Activated CD4-positive, alpha-beta memory T cell treated with anti-CD3 and anti-CD28 coated beads, Interleukin-2, amount 10 ng/mL, durations not matched to agents 7 days and 5 days (primary cell): Measurements from ENCODE around the gene TPSG1. TPM values are rescaled to one million over a fixed set of nuclear protein-coding genes. Genes with fewer than 3 reads are reported as not detected.

Experiments used
- CTCF ChIA-PET: fragments of 350-600 bp; sonication (Branson Sonifier 250); formaldehyde crosslinking; loops from one replicate; lab custom pipeline; 2021; ENCODE audit warnings: antibody characterized with exemption, inconsistent platforms; lab: Charles Lee
- POLR2A ChIA-PET: fragments of 350-600 bp; sonication (Branson Sonifier 250); formaldehyde crosslinking; loops from one replicate; lab custom pipeline; 2021; ENCODE audit warnings: antibody characterized with exemption; lab: Charles Lee
- DNase-seq: peaks from one replicate; pipeline ENCODE4 v3.0.0-alpha.2; 2020
- H3K27ac Mint-ChIP-seq: one replicate; pipeline ENCODE4 v1.8.0; 2021; ENCODE audit warnings: mild to moderate bottlenecking, mixed read lengths
- H3K27me3 Mint-ChIP-seq: one replicate; pipeline ENCODE4 v1.8.0; 2021; ENCODE audit warnings: mixed read lengths
- H3K36me3 Mint-ChIP-seq: one replicate; pipeline ENCODE4 v1.8.0; 2021; ENCODE audit warnings: low read depth, mixed read lengths
- H3K4me1 Mint-ChIP-seq: one replicate; pipeline ENCODE4 v1.8.0; 2021; ENCODE audit warnings: mixed read lengths
- H3K4me3 Mint-ChIP-seq: one replicate; pipeline ENCODE4 v1.8.0; 2021; ENCODE audit warnings: mild to moderate bottlenecking, mixed read lengths
- H3K9me3 Mint-ChIP-seq: one replicate; pipeline ENCODE4 v1.8.0; 2021; ENCODE audit warnings: mixed read lengths
- total RNA-seq, 2 experiments: library from RNA; stranded (reverse); gene quantifications; one replicate each; pipeline ENCODE4 v1.2.3, GENCODE V29; 2021

Gene TPSG1
- total RNA-seq, 2 experiments from 2014 or later = not detected

DNA sequence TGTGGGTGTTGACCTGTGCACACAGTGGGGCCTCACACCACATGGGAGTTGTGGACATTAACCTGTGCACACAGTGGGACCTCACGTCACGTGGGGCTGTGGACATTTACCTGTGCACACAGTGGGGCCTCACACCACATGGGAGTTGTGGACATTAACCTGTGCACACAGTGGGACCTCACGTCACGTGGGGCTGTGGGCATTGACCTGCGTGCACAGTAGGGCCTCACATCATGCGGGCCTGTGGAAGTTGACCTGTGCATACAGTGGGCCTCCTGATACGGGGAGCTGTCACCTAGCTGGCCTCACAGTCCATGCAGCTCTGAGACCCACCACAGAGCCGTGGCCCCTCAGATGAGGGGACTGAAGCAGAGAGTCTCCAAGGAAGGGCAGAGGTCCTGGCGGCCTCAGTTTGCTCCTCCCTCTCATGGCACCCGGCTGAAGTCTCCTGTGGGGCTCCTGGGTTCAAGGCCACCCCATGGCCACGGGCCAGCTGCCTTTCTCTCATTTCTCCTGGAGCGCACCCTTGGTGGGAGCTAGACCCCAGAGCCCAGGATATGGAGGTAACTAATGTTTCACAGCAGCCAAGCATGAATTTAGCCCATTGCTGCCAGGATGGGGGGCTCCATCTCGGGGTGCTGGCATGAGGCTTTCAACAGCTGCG lies 51.1 kb downstream of the TPSG1 start:
- no peaks in the 10 kb centered on the region for H3K4me1 Mint-ChIP-seq
- no peaks in the 10 kb centered on the region for H3K27me3 Mint-ChIP-seq
- CTCF ChIA-PET = no interaction called here
- no peak overlapping the region for H3K27ac Mint-ChIP-seq
- no peak for DNase-seq
- no peaks in the 10 kb centered on the region for H3K9me3 Mint-ChIP-seq
- no peaks in the 10 kb centered on the region for H3K36me3 Mint-ChIP-seq
- POLR2A ChIA-PET = no interaction called here
- no peak overlapping the region for H3K4me3 Mint-ChIP-seq

DNA sequence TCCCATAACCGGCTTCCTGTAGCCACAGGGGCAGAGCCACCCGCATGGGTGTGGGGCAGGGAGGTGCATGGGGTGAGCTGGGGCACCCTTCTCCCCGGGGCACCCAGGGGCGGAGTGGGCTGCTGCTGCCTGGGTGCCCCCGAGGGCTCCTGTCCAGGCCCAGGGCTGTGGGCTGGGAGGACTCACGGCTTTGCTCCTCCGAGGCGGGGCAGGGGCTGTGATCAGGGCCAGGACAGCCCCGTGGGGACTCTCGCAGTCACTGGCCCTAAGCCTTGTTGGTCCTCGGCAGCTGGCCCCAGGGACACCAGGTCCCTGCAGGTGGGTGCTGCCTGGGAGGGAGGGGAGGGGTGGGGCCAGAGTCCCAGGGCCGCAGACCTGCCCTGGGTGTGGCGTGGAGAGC lies 52.4 kb downstream of the TPSG1 start:
- no peaks in the 10 kb centered on the region for H3K4me1 Mint-ChIP-seq
- H3K36me3 Mint-ChIP-seq = no peaks in the 10 kb centered on the region
- no peaks in the 10 kb centered on the region for H3K9me3 Mint-ChIP-seq
- no peak overlapping the region for H3K27ac Mint-ChIP-seq
- POLR2A ChIA-PET = interaction anchor here (0.5 kb wide), 1 partner anchor 927 kb away, joined by 3 read pairs; no protein-coding TSS in a partner anchor
- CTCF ChIA-PET = no interaction called here
- no peak overlapping the region for H3K4me3 Mint-ChIP-seq
- H3K27me3 Mint-ChIP-seq = no peaks in the 10 kb centered on the region
- DNase-seq = no peak

DNA sequence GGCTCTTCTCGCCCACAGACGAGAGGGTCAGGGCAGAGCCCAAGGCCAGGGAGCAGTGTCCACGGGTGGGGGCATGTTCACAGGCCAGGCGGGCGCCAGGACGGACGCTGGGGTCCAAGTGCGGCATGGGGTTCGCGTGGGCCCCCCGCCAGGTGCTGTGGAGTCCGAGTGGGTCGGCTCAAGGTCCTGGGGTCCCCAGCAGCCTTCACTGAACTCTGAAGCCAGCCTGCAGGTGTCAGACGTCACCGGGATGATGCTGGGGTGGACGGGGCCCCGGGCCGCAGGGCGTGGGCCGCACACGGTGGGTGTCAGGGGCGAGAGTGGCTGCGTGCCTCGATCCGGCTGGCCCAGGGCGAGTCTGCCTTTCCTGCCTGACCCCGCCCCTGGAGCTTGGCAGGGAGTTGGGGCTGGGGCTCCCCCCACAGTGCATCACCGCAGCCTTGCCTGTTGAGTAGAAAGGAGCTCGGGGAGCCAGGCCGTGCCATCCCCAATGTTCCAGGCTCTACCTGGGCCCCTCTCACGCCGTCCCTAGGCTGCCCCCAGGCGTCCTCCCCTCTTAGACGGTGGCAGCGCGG lies 53.1 kb downstream of the TPSG1 start:
- no peak for DNase-seq
- Mint-ChIP-seq H3K27ac (no peak overlapping the region), H3K9me3 (no peaks in the 10 kb centered on the region), H3K27me3 (no peaks in the 10 kb centered on the region), H3K4me1 (no peaks in the 10 kb centered on the region), H3K36me3 (no peaks in the 10 kb centered on the region), H3K4me3 (no peak overlapping the region)
- ChIA-PET CTCF (no interaction called here), POLR2A (interaction anchor here (0.5 kb wide), 1 partner anchor 926 kb away, joined by 3 read pairs; no protein-coding TSS in a partner anchor)

Other genes with a start within 250 kb of the TPSG1 start
- gene SOX8, start 243.5 kb downstream of the TPSG1 start, total RNA-seq = under 1 TPM; 0.10 to 0.13 TPM
- gene SSTR5, start 152.5 kb downstream of the TPSG1 start, total RNA-seq = not detected
- not detected for gene C1QTNF8, start 129.0 kb downstream of the TPSG1 start, total RNA-seq
- gene CACNA1H, start 72.2 kb downstream of the TPSG1 start, total RNA-seq = under 1 TPM; 0.58 to 0.83 TPM
- not detected for gene TPSB2, start 4.9 kb upstream of the TPSG1 start, total RNA-seq
- gene TPSAB1, start 15.4 kb upstream of the TPSG1 start, total RNA-seq = not detected
- not detected for gene TPSD1, start 30.8 kb upstream of the TPSG1 start, total RNA-seq
- 100 to 1,000 TPM; 198 to 199 TPM for gene UBE2I, start 84.4 kb upstream of the TPSG1 start, total RNA-seq
- gene BAIAP3, start 108.4 kb upstream of the TPSG1 start, total RNA-seq = 1 to 10 TPM; 3.4 to 3.9 TPM
- gene TSR3, start 126.6 kb upstream of the TPSG1 start, total RNA-seq = 10 to 100 TPM; 40.6 to 46.0 TPM
- 10 to 100 TPM; 32.5 to 33.4 TPM for gene GNPTG, start 126.7 kb upstream of the TPSG1 start, total RNA-seq
- 10 to 100 TPM; 40.0 to 43.7 TPM for gene UNKL, start 189.4 kb upstream of the TPSG1 start, total RNA-seq
- 10 to 100 TPM; 11.2 to 12.3 TPM for gene UQCC4, start 195.5 kb upstream of the TPSG1 start, total RNA-seq
- gene PERCC1, start 205.8 kb upstream of the TPSG1 start, total RNA-seq = not detected
- 1 to 10 TPM; 1.6 to 2.2 TPM for gene CCDC154, start 219.3 kb upstream of the TPSG1 start, total RNA-seq
- 10 to 100 TPM; 44.2 to 49.4 TPM for gene CLCN7, start 249.8 kb upstream of the TPSG1 start, total RNA-seq